NOMO-1 treated with dmso at 0.1 percent for 144 hours (cell line): Measurements from ENCODE around the gene ELMO1.
A peak's percentile ranks its signal among the peaks of the same experiment; 100 is the strongest.

Experiments
- DNase-seq: peaks from one replicate; lab custom pipeline; 2025; ENCODE audit not compliant: unreplicated experiment; lab: John Stamatoyannopoulos, UW

The ELMO1 gene

DNA sequence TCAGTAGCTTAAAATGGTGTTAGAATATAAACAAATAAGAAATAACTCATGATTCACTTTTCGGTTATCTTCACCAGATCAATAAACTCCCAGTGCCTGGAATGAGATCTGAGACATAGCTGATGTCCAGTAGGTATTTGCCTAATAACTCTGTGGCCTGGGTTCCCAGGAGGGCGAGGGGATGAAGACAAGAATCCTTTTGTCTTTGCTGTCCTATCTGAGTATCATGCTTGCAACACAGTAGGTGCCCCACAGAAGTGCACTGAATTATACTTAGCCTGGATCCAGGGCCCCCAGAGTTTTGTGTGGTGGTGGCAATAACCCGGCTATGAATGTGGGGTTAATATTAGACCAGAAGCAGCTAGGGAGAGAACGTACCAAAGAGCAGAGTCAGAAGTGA, 374.3 kb downstream of the ELMO1 start:
- DNase-seq: no peak

DNA sequence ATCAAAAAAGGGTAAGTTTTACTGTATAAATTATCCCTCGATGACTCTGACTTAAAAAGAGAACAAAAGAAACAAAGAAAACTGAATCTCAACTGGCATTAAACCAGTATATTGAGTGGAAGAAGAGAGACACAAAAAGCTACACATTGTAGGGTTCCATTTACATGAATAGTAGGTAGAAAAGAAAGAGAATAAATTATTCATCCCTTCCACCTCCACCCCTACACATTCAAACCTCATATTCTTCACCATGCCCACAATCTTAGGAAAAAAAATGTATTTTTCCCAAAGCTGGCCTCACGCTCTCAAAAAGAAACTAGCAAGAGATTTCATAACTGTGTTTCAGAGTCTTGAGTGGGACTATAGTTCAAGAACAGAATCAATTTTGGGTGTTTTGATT, 377.5 kb downstream of the ELMO1 start:
- no peak for DNase-seq

DNA sequence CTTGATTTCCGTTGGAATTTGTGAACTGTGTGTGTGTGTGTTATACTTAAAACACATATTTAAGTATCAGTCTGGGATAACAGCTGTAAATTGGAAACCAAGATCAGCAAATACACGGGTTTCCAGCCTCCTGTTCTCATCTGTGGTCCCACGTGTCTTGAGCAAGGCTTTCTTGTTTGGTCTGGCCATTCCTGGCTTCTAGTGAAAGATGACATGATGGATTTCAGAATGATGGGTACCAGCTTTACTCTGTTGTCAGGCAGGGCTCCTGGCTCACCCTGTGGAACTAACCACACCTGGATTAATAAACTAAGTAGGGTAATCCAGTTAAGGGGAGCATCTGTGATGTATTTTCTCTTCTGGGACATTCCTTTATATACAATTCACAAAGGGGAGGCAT, 378.2 kb downstream of the ELMO1 start:
- no peak for DNase-seq

DNA sequence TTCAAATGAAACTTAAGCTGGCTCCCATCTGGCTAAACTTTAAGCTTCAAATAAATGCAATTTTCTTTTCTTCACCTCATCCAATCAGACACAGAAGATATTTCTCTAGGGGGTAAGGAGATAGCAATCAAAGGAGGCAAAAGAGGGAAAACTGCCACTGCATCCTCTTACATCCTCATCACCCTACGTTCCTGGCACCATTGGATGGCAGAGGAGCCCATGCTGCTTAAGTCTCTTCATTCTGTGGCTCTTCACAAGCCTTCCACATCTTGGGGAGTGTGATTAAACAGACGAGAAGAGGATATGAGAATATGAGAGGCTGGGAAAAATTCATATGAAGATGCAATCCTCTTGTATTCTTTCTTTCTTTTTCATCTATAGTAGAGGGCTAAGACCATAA, 378.6 kb downstream of the ELMO1 start:
- no peak for DNase-seq

DNA sequence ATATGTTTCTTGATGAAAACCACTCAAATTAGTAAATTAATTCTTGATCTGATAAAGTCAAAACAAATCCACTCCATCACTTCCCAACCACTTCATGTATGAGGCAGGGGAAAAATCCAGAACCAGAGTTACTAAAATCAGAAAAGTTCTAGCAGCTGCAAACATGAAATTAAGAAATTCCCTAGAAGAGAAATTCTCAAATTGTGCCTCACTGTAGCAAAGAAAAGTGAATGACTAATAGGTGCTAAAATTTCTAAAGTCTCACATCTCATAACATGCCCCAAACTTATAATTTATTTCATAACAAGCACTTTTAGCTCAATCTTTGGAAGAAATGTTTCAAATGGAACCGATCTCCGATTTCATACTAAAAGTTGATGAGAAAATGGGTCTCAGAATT, 379.3 kb downstream of the ELMO1 start:
- DNase-seq: no peak

DNA sequence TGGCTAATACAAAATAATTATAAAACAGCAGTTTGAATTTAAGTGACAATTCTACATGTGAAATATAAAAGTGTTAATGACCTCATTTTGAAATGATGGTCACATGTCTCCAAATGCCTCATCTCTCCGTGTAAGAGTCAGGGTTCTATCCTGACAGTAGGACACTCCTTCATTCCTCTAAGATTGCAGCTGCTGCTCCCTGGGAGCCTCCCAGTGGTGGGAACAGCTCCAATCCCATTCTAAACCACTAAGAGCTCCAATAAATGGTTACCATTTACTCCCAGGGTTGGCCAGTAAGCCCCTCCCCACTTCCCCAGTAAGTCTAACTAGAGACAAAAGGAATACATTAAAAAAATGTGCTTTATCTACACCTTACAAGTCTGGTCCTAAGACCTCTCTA, 379.8 kb downstream of the ELMO1 start:
- no peak for DNase-seq

DNA sequence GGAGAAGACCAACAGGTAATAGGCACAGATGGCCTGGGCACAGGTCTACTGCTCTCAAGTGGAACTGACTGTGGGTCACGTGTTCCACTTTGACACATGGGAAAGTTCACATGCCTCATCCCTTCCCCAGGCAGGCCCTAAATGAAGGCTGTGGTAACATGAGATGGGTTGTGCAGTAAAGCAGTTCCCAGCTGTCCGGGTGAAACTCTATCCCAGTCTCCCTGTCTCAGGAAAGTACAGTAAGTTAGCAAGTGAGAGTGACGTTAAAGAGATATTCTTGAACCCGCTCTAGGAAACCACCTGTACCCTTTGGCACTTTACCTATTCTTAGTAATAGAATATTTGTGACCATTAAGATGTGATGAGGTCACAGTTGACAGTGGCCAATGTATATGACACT, 380.6 kb downstream of the ELMO1 start:
- no peak for DNase-seq

DNA sequence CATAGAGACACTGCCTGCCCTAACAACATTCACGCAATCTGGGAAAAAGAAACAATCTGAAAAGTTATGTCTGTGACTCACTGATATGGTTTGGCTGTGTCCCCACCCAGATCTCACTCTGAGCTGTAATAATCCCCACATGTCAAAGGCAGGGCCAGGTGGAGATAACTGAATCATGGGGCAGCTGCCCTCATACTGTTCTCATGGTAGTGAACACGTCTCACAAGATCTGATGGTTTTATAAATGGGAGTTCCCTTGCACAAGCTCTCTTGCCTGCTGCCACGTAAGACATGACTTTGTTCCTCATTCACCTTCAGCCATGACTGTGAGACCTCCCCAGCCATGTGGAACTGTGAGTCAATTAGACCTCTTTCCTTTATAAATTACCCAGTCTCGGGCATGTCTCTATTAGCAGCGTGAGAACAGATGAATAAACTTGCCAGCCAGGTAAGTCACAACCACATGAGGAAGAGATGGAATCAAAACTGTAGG, 382.8 kb downstream of the ELMO1 start:
- DNase-seq: no peak

DNA sequence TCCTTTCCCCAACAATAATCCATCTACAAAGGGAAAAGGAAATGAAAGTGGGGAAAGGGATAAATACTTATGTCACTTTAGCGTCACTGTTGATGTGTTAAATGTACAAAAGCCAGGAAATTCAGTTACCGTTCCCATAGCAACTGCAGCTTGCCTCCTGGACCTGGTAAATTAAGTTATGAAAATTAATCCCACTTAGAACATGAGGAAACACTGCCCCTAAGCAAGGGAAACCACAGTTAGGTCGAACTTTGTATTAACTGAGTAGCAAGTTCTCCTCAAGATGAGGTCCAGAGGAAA, 386.2 kb downstream of the ELMO1 start:
- no peak for DNase-seq

DNA sequence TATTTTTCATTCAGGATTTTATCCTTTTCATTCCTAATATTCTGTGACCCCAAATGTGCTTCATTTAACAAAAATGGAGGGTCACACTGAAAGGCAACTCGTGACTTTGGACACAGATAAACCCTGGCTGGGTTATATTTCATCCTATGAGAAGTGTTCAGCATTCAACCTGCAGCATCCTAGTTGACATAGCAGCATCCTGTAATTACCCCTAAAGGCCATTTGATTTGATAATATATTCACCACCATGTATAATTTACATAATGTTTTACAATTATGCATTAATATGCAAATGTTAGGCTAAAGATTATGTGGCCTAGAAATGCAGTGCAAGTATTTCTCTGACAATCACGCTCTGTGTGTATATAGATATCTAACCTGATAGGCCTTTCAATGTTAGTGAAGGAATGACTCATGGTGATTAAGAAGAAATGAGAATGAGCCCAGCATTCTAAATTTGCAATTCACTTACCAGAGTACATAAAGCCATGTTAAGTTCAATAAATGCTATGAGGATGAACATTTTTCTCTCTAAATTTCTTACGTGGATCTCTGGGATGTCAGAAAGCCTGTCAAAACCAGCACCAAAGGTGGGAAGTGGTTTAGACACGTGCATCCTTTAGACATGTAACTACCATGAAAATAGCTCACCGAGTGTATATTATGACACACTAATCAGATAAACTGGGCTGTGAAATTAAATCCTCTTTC, 386.7 kb downstream of the ELMO1 start:
- no peak for DNase-seq

DNA sequence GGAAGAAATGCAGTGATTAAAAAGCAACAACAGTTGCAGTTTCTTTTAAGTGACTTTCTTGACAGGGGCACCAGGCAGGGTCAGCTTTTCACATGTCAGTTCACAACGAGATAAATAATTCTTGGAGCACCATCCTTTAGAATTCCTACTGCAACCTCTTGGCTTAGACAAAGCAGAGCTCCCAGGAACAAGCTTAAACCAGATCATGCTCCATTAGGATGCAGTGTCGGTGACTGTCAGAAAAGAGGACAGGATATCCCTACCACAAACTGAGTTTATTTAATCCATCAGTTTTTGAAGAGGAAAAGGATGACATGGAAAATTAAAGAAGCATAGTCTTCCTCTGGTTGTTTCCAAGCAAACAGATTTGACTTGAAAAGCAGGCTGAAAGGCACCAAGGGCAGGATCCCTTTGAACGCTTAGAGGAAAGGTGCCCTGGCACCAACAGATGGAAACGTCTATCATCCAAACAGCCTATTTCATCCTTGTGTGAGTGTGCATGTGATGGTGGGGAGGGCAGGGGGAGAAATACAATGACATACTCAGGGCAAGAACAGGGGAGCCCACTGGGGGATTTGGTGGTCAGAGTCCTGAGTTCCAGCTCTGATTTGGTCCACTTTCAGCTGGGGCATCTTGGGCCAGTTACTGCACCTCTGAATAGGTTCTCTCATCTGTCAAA, 392.3 kb downstream of the ELMO1 start:
- no peak for DNase-seq

DNA sequence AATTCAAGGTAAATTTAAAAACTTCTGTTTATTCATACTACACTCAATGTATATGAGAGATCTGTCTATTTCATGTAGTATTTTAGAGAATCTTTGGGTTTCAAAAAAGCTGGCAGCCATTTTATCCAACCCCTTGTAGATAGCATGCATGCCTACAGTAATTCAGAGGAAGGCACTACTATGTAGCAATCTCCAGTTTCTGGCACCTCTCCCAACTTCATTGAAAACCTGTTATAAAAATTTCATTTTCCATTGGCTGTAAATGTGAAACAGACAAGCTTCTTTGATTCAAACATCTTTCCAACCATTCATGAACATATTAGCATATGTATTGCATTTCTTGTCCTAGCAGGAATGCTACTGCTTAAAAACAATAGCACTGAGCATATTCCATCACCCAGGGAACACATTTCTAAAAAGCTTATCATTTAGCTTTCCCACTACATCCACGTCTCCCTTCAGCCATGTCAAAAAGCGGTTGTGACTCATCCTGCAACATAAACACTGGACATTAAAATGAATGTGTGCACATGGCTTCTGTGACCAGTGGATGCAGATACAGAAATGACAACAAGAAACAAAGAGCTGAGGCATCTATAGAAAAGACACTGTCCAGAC, 393.9 kb downstream of the ELMO1 start:
- DNase-seq: no peak

DNA sequence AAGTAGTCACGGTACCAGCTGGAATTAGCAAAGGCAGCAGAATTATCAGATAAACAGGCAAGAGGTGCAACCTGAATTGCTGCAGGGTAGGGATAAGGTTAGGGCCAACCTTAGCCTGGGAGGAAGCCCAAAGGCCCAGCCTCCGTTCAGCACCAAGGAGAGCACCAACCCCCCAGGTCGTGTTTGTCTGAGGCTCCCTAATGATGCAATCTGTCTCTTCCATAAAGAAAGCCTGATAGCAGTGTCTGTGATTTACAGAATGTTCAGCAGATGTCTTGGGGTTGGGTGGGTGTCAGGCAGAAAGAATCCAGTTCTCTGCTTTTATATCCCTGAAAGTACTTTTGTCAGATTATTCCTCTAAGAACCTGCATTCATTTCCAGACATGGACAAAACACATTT, 396.0 kb downstream of the ELMO1 start:
- peak; percentile 2 for DNase-seq

DNA sequence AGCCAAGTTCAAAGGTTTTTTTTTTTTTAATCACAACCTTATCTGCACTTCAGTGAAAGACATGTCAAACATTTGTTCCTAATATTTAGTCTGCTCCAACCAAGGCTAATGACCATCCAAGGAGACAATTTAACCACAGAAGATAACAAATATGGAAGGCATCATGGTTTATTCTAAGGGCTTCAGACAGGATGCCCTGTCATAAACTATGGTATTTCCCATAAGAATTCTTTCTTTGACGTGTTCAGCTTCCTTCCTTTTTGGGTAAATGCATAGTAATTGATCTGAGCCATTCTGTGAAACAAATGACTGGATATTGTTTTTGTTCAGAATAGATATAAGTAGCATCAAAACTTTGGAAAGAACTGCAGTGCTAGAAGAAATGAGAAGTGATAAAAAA, 397.9 kb downstream of the ELMO1 start:
- no peak for DNase-seq

DNA sequence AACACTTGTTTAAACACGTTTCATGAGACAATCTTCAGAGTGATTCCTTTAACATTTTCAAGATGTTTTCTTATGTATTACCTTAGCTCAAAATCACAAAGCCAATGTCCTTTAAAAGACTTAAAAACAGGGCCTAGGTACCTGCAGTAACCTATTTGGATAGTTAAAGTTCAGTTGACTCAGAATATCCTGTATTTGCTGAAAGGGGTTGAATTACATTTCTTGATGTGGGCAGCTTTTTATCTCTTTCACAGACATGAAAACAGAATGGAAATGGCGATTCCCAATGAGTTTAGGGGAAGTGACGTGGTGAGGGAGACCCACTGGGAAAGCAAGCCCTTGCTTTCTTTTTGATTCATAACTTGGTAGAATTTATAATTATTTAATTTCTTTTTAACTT, 400.0 kb downstream of the ELMO1 start:
- no peak for DNase-seq

DNA sequence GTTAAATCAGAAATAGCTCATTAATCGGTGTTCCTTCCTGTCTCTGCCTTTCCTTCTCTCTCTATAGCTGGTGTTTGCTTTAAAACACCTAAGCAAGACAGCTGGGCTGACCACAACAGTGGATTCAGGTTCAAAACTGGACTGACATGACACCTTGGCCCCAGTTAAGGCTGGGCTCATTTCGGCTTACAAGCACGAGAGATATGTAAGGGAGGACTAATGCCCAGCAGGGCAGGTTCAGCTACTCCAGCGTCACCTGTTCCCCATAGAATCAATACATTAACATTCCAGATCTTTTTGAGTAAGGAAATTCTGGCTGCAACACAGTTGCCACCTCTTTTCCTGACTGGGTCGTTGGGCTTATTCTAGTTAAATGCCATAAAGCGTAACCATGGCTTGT, 401.4 kb downstream of the ELMO1 start:
- no peak for DNase-seq

DNA sequence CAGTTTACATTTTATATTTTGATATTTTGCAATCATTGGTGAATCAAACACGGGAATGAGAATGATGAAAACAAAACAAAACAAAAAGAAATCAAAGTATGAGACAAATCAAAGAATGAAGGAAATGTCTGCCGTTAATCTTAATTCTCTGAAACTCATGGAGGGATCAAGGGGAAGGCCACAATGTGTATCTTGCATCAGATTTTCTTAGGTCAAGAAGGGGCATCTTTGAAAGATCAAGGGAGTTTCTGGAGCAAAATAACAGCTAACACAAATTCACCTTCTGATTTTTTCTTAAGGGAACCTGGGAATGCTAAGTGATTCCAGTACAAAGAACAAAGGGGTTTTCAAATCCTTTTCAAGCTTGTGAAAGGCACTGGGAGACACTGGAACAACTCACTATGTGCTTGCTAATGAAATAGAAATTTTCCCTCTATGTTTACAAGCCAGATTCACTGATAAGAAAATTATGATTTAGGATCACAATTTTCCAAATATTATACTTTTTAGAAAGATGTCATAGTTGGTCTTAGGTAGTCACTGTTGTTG, 402.1 kb downstream of the ELMO1 start:
- DNase-seq: no peak

DNA sequence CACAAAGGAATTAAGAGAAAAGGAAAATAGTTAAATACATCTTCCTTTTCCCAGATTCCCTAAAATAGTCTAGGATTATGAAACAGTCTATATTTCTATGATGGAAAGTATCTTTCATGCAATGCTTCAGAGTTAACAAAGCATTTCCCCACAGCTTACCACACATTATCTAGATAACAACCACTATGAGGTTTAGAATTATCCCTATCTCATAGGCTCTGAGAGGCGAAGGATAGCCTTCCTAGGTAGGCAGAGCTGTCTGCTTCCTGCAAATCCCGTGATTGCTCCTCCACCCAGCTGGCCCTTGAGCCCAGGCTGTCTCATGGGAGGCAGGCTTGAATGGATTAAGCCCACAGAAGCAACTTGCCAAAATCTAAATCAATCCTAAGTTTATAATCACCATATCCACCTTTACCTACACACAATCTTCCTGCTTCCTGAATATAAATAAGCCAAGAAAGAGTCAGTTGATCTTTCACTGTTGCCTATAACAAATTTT, 402.9 kb downstream of the ELMO1 start:
- no peak for DNase-seq

DNA sequence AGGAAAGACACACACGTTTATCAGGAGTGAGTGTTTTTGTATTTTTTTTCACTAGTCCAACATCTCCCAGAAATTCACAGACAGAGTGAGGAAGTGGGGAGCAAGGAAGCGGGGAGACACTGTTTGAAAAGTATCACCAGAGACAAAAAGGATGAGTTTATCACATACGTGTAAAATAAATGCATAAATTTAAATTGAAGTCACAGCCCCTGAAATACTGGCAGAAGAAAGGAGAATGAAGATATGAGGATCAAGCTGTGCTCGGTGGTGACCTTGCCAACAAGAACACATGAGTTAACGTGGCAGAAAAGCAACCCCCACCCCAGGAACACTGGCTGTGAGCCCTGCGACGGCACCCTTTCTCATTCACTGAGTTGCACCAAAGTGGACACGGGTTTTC, 407.2 kb downstream of the ELMO1 start:
- no peak for DNase-seq

DNA sequence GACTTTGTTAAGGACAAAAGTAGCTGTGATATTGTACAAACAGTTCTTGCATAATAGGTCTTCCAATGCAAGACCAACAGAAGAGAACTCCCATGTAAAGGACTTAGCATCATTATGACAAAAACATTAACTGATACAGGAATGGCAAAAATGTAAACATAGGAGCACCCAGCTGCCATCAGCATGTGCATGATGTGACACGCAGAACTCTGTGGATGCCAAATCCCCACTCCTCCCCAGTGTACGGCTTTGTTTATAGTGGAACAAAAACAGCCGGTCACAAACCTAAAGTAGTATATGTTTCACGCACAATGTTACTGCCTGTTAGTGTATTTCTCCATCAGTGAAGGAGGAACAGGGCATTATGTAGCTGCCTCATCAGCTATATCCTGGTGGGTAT, 408.3 kb downstream of the ELMO1 start:
- DNase-seq: no peak

DNA sequence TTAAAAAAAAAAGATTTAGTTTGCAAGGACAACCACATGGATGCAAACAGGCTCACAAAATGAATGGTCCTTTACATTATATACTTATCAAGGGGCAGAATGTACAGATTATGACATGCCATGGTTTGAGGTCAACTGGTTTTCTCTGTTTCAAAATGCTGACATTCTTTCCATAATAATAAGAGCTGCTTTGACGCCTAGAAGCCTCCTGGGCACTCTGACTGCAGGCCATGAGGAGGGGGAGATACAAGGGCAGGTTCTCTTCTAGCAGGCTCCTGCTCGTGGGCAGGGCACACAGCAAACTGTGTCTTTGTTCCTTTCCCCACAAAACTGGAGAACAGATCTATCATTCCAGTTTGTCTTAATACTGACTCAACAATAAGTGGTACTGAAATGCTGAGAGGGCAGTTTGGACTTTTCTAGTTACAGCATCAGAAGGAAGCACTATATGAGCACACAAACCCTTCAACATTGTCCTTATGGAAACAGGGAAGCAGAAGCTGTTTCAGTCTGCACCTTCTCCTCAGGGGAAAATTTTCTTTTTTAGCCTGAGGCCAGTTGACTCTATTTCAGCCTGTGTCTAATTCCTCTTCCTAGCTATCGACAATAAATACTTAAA, 409.4 kb downstream of the ELMO1 start:
- no peak for DNase-seq

DNA sequence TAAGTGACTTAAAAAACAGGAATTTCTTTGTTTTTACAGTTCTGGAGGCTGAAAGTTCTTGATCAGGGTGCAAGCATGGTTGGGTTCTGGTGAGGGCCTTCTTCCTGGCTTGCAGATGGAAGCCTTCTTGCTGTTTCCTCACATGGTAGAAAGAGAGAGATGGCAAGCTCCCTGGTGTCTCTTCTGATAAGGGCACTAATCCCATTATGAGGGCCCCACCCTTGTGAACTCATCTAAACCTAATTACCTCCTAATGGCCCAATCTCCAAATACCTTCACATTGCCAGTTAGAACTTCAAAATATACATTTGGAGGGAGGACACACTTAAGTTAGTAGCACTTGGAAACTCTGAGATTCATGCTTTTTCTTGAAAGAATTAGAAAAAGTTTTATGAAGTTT, 410.0 kb downstream of the ELMO1 start:
- no peak for DNase-seq
